Umbilical cord (tissue), 2 donors: ENCODE results near the gene ABCB1. TPM values are rescaled to one million over a fixed set of nuclear protein-coding genes. Genes with fewer than 3 reads are reported as not detected.
A peak's percentile ranks its signal among the peaks of the same experiment; 100 is the strongest.

ENCODE experiments used
- DNase-seq: peaks from one replicate; pipeline ENCODE4 v3.0.0-alpha.2; 2015; ENCODE audit warnings: low spot score
- total RNA-seq: library from RNA; depleted of rRNA; stranded (reverse); fragments of >200 nt; gene quantifications from one replicate; pipeline ENCODE4 v1.2.3, GENCODE V29; 2014; ENCODE audit warnings: low replicate concordance; ENCODE audit not compliant: insufficient read depth

The ABCB1 gene
- total RNA-seq, 1 donor from 2014 or later: 8.7 TPM

DNA sequence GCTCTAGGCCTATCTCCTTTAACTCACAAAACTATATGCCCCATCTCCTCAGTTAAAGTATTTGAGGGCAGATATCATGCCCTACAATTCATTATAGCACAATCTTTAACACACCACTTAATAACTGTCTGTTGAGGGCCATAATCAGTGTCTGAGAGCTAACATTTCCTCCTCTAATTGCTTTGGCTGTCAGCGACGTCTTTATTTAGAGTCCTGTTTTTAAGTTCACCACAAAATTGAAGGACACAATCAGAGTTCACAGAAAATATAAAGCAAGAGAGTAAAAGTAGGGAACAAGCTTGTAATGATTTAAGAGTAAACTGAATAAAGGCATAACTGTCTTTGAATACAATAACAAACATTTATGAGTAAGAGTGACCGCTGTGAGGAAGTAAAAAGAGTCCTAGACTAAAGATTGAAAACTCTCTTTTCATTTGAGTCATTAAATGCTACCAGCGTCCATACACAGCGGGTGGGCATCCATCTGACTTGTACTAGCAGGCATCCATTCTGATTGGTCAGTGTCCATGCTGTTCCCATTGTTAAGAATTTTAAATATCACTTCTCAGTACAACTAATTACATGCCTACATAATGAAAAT lies 86.8 kb downstream of the ABCB1 start:
- DNase-seq: no peak

DNA sequence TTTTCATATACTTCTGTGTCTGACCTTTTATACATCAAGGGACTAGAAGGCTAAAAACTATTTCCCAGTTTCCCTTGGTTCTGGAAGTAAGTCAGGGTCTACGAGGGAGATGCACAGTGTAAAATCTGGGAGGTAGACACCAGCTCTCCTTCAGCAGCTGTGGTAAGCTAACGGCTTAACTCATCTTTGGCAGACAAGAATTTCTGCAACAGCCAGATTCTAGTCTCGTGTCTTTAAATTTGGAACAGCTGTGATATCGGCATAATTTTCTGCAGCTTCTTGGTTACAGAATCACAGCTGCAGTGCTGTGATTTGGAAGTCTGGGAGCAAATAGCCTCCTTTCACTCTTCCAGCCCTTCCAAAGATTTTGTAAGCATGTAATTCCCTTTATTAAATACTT lies 87.8 kb downstream of the ABCB1 start:
- no peak for DNase-seq

DNA sequence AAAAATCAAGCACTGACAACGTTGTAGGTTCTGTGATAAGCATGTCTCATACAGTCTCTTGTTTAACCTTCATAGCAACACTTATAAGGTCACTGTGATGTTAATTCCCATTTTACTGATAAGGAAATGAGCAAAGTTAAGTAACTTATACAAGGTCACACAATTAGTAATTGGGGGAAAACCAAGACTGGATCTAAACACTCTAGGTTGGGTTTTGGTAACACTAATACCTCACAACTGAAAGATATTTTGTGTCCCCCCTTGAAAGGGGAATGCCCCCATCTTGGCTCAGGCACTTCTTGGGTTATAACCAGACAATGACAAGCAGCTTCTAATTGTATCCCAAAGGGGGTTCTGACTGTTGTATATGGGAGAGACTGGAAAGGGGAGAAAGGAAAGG lies 89.2 kb downstream of the ABCB1 start:
- no peak for DNase-seq

DNA sequence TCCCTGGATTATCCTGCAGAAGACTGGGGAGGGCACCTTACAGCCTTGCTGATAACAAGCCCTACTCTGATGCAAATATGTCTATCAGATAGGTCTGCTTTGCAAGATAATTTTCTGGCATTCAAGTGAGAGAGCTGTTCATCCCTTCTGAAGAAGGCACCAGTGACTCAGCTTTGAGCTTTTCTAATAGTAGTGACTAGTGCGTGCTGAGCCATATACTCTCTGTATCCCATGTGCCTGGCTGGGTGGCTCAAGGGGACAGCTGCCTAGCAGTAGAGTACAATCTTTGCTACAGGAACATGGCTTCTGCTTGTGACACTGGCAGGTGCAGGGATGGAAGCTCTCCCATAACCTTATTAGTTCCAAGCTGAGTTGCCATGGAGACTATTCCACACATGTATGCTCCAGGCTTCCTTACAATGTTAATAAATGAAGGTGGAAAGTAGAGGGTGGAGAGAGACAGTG lies 90.2 kb downstream of the ABCB1 start:
- no peak for DNase-seq

DNA sequence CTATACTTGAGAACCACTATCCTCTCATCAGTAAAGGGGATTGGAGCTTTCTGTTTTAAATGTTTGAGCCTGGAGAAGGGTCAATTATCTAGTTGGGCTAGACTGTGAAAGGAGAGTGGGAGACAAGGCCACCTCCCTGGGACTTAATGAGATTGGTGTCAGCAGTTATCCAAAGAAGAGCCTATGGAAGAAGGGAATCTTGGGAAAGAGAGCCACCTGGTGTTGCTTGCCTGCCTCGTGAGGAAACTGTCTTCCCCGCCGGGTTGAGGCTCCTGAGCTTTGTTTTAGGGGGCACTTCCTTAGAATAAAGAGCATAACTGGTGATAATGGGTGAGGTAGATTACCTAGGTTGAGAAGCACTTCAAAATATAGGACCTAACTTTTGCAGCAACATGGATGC lies 93.2 kb downstream of the ABCB1 start:
- DNase-seq: no peak

DNA sequence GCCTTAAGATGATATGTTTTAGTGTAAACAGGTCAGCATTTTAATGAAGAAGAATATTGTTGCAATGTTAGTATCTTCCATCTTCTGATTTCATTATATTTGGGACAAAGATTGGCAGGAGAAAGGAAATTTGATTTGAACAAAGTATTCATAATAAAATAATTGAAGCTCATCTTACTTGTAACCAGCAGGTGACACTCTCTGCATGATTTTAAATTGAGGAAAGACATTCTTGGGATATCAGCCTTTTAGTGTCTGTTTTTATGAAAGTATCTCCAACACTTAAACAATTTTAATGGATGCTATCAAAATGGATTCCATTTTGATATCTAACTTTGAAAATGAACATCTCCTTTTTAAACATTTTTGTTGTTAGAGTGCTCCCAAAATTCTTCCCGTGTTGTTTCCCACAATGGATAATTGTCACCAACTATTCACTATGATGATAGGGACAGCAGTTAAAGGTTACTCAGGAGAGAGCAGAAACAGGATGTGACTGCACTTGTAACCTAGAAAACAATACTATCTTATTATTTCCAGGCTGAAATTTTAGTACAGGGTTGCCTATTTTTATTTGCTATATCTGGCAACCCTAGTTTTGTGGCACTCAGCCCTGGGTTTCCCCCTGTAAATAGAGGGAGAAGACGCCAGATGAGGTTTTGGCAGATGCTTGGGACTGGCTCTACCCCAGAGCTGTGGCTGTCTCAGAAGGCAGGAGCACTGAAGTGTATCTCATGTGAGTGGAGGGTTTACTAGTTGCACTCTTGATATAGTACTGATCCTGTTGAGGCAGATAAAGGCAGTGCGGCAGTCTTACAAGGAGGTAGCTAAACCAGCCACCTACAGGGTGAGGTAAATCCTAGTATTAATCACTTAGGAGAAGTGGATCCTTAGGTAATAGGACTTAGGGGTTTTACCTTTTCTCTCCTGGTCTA lies 94.2 kb downstream of the ABCB1 start:
- no peak for DNase-seq

DNA sequence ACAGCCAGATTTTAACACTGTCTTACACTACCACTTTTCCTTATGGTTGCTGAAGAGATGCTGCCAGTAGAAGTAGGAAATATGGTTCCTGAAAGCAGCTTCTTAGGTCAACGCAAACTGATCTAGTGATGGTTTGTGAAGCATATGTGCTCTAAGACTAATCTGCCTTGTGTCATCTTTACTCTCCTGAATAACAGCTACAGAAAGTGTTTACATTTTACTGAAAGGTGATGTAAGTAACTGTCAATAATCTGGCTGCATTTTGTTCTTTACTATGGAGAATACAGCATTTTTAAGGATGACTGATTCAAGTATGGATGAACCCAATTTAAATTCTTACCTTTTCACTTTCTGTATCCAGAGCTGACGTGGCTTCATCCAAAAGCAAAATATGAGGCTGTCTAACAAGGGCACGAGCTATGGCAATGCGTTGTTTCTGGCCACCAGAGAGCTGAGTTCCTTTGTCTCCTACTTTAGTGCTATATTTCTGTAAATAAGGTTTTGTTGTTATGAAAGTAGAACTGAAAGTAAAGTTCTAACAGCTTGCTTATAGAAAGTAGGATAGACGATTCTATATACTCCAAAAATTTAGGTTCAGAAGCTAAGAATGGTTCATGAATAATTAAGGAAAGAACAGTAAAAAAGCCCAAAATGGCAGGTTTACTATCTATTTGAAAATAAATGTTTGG lies 95.0 kb downstream of the ABCB1 start:
- DNase-seq: no peak

DNA sequence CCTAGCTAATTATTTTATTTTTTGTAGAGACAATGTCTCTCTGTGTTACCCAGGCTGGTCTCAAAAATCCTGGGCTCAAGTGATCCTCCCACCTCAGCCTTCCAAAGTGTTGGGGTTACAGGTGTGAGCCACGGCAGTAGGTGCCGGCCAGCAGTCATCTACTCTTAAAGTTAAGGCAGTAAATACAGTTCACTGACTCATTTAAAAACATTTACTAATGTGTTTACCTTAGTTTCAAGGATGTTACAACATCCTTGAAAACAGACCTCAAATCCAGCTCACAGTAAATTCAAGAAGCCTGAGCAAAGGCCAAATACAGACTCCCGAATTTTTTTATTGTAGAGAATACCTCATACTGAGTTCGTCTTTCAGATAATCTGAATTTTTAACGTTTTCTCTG lies 95.6 kb downstream of the ABCB1 start:
- no peak for DNase-seq

DNA sequence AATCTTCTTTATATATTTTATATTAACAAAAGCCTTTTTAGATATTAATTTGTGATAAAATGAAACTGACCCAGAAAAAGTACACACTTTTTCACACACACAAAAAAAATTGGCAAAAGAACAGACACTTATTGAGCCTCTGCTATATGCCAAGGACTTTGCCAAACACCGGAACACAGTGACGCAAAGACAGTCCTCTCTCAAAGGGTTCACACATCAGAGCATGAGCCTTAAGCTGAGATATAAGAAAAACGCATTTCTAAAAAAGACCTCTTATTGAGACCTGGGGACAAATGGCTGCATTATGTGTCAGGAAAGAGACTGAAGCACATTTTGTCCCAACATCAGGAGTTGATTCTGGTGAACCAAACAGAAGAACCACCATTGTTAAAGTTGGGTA lies 101.2 kb downstream of the ABCB1 start:
- DNase-seq: no peak

DNA sequence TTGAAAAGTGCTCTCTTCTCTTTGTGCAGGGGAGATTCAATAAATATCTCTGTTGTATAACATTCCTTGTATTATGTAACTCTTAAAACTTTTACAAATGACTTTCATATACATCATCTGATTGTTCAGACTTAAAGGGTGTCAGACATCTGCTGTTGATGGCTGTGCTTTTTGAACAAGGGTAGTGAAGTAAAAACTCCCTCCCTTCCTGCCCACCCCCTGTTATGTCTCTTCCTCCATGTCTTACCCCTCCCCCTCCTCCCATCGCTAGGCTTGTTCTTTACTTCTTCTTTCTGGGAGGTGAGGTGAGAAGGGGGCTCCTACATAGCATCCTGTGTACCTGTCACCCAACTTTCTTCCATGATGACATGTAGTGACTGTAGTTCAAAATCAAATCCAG lies 101.8 kb downstream of the ABCB1 start:
- DNase-seq: no peak

DNA sequence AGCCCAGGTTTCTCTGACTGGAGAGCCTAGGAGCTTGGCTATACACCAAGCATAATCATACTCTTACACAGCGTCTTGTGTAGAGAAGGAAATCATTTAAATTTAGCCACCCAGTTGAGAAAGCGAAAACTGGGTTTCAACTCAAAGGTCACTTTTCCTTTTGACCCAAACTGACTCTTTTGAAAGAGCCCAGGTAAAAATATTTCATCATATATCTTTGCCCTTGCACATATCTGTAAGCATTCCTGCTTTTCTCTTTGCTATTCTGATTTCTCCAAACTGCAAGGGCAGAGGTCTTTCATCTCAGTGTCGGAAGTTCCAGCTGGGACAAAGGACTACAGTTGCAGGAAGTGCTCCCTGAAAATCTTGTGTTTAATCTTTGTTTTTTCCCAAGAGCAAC lies 103.2 kb downstream of the ABCB1 start:
- DNase-seq: no peak

DNA sequence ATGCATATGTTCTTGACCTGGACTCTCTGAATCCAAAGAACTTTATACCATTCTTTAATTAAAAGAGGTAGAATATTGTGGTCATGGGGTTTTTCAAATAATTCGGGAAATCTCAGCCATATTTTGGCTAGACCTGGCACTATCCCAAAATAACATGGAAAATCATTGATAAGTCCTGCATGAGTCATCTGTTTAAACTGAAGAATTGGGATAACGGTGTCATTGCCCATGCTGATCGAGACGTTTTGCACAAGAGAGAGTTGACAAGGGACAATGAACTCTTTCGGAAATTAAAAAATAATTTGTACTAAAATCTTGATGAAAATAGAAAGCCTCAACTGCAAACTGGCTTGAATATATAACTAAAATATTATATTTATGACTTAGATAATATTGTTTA lies 105.3 kb downstream of the ABCB1 start:
- no peak for DNase-seq

DNA sequence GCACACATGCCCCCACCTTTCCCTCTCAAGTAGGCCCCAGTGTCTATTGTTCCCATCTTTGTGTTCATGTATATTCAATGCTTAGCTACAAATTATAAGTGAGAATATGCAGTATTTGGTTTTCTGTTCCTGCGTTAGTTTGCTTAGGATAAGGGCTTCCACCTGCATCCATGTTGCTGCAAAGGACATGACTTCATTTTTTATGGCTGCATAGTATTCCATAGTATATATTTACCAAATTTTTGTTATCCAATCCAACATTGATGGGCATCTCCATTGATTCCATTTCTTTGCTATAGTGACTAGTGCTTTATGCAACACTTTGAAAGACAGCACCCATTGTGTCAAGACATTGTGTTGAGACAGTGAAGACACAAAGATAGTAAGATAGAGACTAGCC lies 106.2 kb downstream of the ABCB1 start:
- no peak for DNase-seq

DNA sequence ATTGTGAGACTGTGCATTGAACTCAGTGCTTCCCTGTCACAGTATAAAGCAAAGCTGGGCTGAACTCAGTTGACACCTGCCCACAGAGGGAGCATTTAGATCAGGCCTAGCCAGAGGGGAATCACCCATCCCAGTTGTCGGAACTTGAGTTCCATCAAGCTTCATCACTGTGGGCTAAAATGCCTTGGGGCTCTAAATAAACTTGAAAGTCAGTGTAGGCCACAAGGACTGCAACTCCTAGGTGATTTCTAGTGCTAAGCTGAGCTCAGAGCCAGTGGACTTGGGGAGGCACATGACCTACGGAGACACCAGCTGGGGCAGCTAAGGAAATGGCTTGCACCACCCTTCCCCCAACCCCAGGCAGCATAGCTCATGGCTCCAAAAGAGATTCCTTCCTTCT lies 117.6 kb downstream of the ABCB1 start:
- no peak for DNase-seq

DNA sequence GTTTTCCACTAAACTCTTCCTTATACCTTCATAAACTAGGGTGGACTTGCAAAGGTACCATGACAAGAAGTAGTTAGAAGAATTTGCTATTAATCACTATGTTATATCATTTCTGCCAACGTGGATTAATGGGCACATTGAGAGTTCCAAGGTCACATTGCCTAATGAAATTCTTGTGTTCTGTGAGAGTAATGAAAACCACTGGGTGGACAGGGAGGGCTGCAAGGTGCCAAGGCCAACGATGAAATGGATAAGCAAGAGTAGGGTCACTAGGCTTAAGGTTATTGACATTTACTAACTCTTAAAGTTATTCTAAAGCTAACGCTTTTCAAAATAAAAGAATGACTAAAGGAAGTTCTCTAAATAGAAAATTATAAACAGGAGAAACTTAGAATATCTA lies 118.6 kb downstream of the ABCB1 start:
- no peak for DNase-seq

DNA sequence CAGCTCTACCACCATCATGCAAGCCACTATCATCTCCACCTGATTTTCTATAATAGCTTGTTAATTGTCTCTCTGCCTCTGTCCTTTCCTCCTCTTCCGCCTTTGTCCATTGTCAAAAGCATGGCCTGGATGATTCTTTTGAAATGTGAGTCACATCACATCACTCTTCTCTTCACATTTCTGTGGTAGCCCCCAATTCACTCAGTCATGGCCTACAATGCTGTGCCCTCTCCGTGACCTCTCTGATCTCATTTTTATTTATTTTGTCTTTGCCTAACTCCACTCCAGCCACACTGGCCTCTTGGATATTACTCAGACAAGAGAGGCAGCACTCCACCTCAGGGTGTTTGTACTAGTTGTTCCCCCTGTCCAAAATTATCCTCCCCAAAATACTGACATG lies 120.3 kb downstream of the ABCB1 start:
- no peak for DNase-seq

DNA sequence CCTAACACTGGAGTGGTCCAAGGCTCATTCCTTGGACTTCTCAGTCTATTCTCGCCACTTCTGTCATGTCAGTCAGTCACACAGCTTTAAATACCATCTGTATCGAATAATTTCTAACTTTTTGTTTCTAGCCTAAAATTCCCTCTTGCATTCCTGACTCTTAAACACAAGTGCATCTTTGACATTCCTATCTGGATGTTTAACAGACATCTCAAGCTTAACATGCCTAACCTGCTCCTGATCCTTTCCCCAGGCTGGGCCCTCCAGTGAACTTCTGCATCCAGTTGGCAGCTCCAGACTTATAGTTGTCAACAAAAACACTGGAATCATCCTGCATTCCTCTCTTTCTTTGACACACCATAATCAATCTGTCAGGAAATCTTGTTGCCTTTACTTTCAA lies 120.7 kb downstream of the ABCB1 start:
- no peak for DNase-seq

DNA sequence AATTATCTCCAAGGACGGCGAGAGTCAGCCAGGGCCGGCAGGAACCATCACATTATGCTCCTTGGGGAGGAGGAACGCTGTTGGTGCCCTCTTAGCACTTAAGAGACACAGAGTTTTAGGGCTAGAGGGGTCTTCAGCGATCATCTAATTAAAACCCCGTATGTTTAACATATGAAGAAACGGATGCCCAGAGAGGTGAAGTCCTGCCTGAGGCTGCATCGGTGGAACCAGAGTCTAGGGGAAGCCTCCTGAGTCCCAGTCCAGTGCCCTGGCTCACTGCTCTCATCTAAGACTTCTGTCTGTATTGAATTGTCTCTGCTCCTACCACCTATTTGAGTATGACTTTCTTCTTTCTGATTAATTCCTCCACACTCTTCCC lies 124.5 kb downstream of the ABCB1 start:
- no peak for DNase-seq

DNA sequence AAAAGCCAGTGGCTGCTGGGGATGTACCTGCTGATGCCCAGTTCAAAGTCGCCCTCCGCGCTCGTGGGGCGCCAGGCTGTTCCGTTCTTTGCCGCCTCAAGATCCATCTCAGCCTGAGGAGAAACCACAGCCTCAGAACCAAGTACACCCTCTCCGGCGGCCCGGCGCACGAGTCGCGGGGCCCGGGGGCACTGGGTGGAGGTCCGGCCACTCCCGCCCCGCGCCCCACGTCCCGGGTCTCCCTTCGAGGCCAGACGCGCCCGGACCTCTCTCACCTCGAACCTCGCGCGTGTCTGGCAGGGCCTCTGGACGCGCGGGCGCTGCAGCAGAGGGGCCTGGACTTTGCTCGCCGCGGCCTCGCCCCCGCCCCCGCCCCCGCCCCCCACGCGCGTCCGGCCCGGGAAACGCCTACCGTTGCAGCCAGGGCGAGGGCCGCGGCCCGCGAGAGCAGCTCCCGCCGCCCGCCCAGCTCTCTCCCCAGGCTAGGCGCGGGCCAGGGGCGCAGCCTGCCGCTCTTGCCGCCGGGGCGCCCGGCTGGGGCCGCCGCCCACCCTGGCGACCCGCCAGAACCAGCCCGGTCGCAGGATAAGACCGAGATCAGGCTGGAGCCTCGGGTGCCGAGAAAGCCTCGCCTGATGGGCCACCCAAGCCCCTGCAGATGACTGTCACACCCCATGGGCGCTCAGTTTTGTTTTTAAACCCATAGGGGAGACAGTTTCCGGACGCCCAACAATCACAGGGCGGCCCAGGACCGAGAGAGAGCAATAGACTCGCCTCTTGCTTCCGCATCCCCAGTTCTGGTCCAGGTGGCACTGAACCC lies 125.1 kb downstream of the ABCB1 start, which contains the start of gene ABCB4:
ABCB4 (minus strand) TSS at position 322 of the 820 bp plus-strand sequence; CDS start at position 107, 215 bp downstream.
- peak; percentile 3 for DNase-seq

DNA sequence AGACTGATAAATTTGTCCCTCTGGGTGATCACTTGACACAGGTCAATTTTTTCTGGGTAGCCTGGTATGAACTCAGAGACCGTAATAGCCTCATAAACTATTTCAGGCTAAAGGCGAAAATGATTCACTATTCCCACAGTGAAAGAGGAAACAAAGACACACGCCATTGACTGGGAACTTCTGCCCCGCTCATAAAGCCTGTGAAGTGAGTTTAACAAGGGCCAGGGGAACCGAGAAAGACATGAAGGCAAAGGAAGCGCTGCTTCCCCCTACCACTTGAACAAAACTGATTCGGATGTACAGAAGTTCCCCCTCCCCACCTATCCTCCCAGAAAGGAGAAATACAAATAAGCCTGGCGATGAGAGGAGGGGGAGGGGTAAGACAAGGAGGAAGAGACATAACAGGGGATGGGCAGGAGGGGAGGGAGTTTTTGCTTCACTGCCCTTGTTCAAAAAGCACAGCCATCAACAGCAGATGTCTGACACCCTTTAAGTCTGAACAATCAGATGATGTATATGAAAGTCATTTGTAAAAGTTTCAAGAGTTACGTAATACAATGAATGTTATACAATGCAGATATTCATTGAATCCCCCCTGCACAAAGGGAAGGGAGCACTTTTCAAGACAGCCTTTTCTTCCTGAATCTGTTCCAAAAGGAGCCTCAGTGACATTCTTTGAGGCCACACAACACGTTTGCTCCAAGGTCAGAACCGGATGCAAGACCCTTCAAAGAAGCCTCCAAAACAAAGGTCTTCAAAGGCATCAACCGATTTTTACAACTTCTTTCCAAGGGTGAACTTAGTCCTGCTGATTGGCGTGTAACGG lies 125.9 kb downstream of the ABCB1 start:
- peak; percentile 28 for DNase-seq

DNA sequence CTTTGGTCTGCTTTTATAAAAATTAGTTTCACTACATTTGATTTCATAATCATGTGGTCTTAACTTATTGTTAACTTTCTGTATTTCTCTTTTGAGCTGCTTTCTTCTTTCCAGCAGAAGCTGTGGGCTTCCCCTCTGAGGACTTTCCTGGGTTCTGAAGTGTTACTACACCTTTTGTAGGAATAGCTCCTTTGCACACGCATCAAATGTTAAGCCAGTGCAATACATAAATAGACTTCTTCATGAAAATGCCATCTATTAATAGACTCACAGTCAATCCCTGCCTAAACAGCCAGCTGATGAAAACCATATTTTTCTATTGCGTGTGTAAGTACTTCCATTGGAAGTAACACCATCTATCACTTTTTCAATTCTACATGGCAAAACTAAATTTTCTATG lies 126.7 kb downstream of the ABCB1 start:
- DNase-seq: no peak
